Fibroblast of skin of left biceps (primary cell): ENCODE results near the gene COL16A1.
"Not testable (repeated sequence)": the region's sequence is repeated elsewhere in the genome, so short reads cannot be mapped to it uniquely, and the experiment has no call there.

Experiments used
- DNase-seq, 2 experiments: peaks; one replicate each; pipeline ENCODE4 v3.0.0-alpha.2; 2013; ENCODE audit warnings: low read depth in 2 of 2

Gene COL16A1

GRCh38 chr1:31707059-31707600, 3.3 kb upstream of the COL16A1 start:
- DNase-seq = not testable (repeated sequence)

GRCh38 chr1:31706384-31707058, 2.7 kb upstream of the COL16A1 start:
- no peak for DNase-seq

GRCh38 chr1:31705080-31705866, 1.5 kb upstream of the COL16A1 start:
- peak; percentile 41 to 49 for DNase-seq

- DNase-seq = peak; percentile 50 to 53
Observed at GRCh38 chr1:31704271-31705079, 658 bp upstream of the COL16A1 start.

- no peak for DNase-seq
Observed at GRCh38 chr1:31702836-31703404, 897 bp downstream of the COL16A1 start.

GRCh38 chr1:31701091-31701736, 2.6 kb downstream of the COL16A1 start:
- peak; percentile 96 to 97 for DNase-seq

GRCh38 chr1:31700468-31701090, 3.2 kb downstream of the COL16A1 start:
- DNase-seq = no peak

- no peak for DNase-seq
Observed at GRCh38 chr1:31699341-31699891, 4.4 kb downstream of the COL16A1 start.

GRCh38 chr1:31697369-31697984, 6.3 kb downstream of the COL16A1 start:
- DNase-seq = no peak

GRCh38 chr1:31696242-31696641, 7.6 kb downstream of the COL16A1 start:
- no peak for DNase-seq

- DNase-seq = no peak
Observed at GRCh38 chr1:31695327-31695726, 8.5 kb downstream of the COL16A1 start.

GRCh38 chr1:31694964-31695313, 8.9 kb downstream of the COL16A1 start:
- no peak for DNase-seq

- no peak for DNase-seq
Observed at GRCh38 chr1:31694069-31694963, 9.5 kb downstream of the COL16A1 start.

- no peak for DNase-seq
Observed at GRCh38 chr1:31693231-31693630, 10.6 kb downstream of the COL16A1 start.

- DNase-seq = no peak
Observed at GRCh38 chr1:31691951-31692350, 11.9 kb downstream of the COL16A1 start.

- no peak for DNase-seq
Observed at GRCh38 chr1:31691446-31691845, 12.4 kb downstream of the COL16A1 start.

GRCh38 chr1:31690921-31691320, 12.9 kb downstream of the COL16A1 start:
- DNase-seq = no peak

GRCh38 chr1:31689854-31690253, 14.0 kb downstream of the COL16A1 start:
- DNase-seq = peak; percentile 82 to 83

GRCh38 chr1:31689379-31689778, 14.4 kb downstream of the COL16A1 start:
- DNase-seq = no peak
